Stimulated activated CD4-positive, alpha-beta T cell treated with anti-CD3 and anti-CD28 coated beads, Interleukin-1b, Interleukin-23, amount 100 ng/mL, for 24 hours (primary cell): ENCODE measurements around the gene RAPGEF2.

Experiments
- DNase-seq, 4 experiments: peaks; one replicate each; pipeline ENCODE4 v3.0.0-alpha.2; 2020; ENCODE audit warnings: low read depth in 4 of 4, low spot score in 1 of 4

The RAPGEF2 gene

GRCh38 chr4:159195361-159195769, 92.5 kb downstream of the RAPGEF2 start:
- DNase-seq = no peak

- DNase-seq = no peak
Measured at GRCh38 chr4:159197260-159197884, 94.5 kb downstream of the RAPGEF2 start.

- DNase-seq = no peak
Measured at GRCh38 chr4:159197885-159198269, 95.0 kb downstream of the RAPGEF2 start.

- DNase-seq = no peak
Measured at GRCh38 chr4:159199826-159200225, 96.9 kb downstream of the RAPGEF2 start.

- no peak for DNase-seq
Measured at GRCh38 chr4:159201168-159201567, 98.3 kb downstream of the RAPGEF2 start.

GRCh38 chr4:159204566-159204965, 101.7 kb downstream of the RAPGEF2 start:
- DNase-seq = no peak

GRCh38 chr4:159205466-159205865, 102.6 kb downstream of the RAPGEF2 start:
- no peak for DNase-seq

GRCh38 chr4:159206427-159206871, 103.6 kb downstream of the RAPGEF2 start:
- peak; percentile 9 to 45 (median 36) for DNase-seq

GRCh38 chr4:159209249-159209648, 106.4 kb downstream of the RAPGEF2 start:
- no peak for DNase-seq

- no peak for DNase-seq
Measured at GRCh38 chr4:159210975-159211374, 108.1 kb downstream of the RAPGEF2 start.

GRCh38 chr4:159212675-159213293, 109.9 kb downstream of the RAPGEF2 start:
- no peak for DNase-seq

- no peak for DNase-seq
Measured at GRCh38 chr4:159216834-159217233, 114.0 kb downstream of the RAPGEF2 start.

GRCh38 chr4:159219862-159220261, 117.0 kb downstream of the RAPGEF2 start:
- no peak for DNase-seq

GRCh38 chr4:159220353-159220752, 117.5 kb downstream of the RAPGEF2 start:
- DNase-seq = no peak

GRCh38 chr4:159221280-159221679, 118.4 kb downstream of the RAPGEF2 start:
- no peak for DNase-seq

GRCh38 chr4:159222043-159222552, 119.2 kb downstream of the RAPGEF2 start:
- no peak for DNase-seq

GRCh38 chr4:159224408-159224807, 121.5 kb downstream of the RAPGEF2 start:
- no peak for DNase-seq

GRCh38 chr4:159227378-159227777, 124.5 kb downstream of the RAPGEF2 start:
- no peak for DNase-seq

GRCh38 chr4:159227984-159228383, 125.1 kb downstream of the RAPGEF2 start:
- no peak for DNase-seq

GRCh38 chr4:159229164-159229563, 126.3 kb downstream of the RAPGEF2 start:
- no peak for DNase-seq

GRCh38 chr4:159232465-159233106, 129.7 kb downstream of the RAPGEF2 start:
- no peak for DNase-seq

- DNase-seq = no peak
Measured at GRCh38 chr4:159235779-159236368, 133.0 kb downstream of the RAPGEF2 start.
